Fibroblast of skin of left quadriceps (primary cell): ENCODE results near the gene PHB1.

ENCODE experiments used
- DNase-seq, 2 experiments: peaks; one replicate each; pipeline ENCODE4 v3.0.0-alpha.2; 2013; ENCODE audit warnings: low read depth in 2 of 2

PHB1 gene

GRCh38 chr17:49414622-49415350 lies at the start of gene PHB1:
Gene PHB1 (minus strand): TSS chr17:49414882. CDS start chr17:49413264, 1,618 bp downstream.
- peak; percentile 92 to 93 for DNase-seq

GRCh38 chr17:49464049-49464448 lies 49.4 kb upstream of the PHB1 start:
- no peak for DNase-seq

- no peak for DNase-seq
These were observed 46.9 kb upstream of the PHB1 start for GRCh38 chr17:49461580-49461979.

GRCh38 chr17:49460401-49460800 lies 45.7 kb upstream of the PHB1 start:
- no peak for DNase-seq

- DNase-seq, result no peak
These were observed 44.8 kb upstream of the PHB1 start for GRCh38 chr17:49459401-49459984.

- DNase-seq, result no peak
These were observed 43.2 kb upstream of the PHB1 start for GRCh38 chr17:49457564-49458535.

- peak; percentile 84 to 87 for DNase-seq
These were observed 41.7 kb upstream of the PHB1 start for GRCh38 chr17:49456183-49456965.

- DNase-seq, result no peak
These were observed 40.7 kb upstream of the PHB1 start for GRCh38 chr17:49455272-49455861.

- DNase-seq, result no peak
These were observed 39.4 kb upstream of the PHB1 start for GRCh38 chr17:49454050-49454449.

GRCh38 chr17:49452661-49453060 lies 38.0 kb upstream of the PHB1 start:
- no peak for DNase-seq

GRCh38 chr17:49452201-49452600 lies 37.5 kb upstream of the PHB1 start:
- no peak for DNase-seq

GRCh38 chr17:49450735-49451134 lies 36.1 kb upstream of the PHB1 start:
- DNase-seq, result no peak

- DNase-seq, result no peak
These were observed 35.5 kb upstream of the PHB1 start for GRCh38 chr17:49450181-49450580.

GRCh38 chr17:49447628-49448302 lies 33.1 kb upstream of the PHB1 start:
- DNase-seq, result peak; percentile 60 to 64

- no peak for DNase-seq
These were observed 30.9 kb upstream of the PHB1 start for GRCh38 chr17:49445591-49445990.

- no peak for DNase-seq
These were observed 29.7 kb upstream of the PHB1 start for GRCh38 chr17:49444384-49444783.

GRCh38 chr17:49443862-49444261 lies 29.2 kb upstream of the PHB1 start:
- peak in 1 of 2 experiments; percentile 39 for DNase-seq

GRCh38 chr17:49442041-49442440 lies 27.4 kb upstream of the PHB1 start:
- no peak for DNase-seq

GRCh38 chr17:49441578-49441977 lies 26.9 kb upstream of the PHB1 start:
- DNase-seq, result no peak

- no peak for DNase-seq
These were observed 25.9 kb upstream of the PHB1 start for GRCh38 chr17:49440581-49440980.
